K562 (cell line): ENCODE measurements around the gene METTL21C. TPM values are rescaled to one million over a fixed set of nuclear protein-coding genes. Genes with fewer than 3 reads are reported as not detected.
A peak's percentile ranks its signal among the peaks of the same experiment; 100 is the strongest.

Experiments
- ARID1B ChIP-seq: fragments of 450-650 bp; IDR thresholded peaks from 2 replicates; pipeline ENCODE4 v1.6.1; 2016; ENCODE audit warnings: antibody characterized with exemption, mild to moderate bottlenecking, inconsistent platforms
- ATF1 ChIP-seq, 2 experiments: fragments of 450-650 bp in 1 of 2; IDR thresholded peaks; 2 replicates each; pipeline ENCODE4 v1.6.1; 2016; ENCODE audit warnings: missing compliant biosample characterization in 1 of 2, missing genetic modification characterization in 1 of 2
- ATF7 ChIP-seq: fragments of 450-650 bp; IDR thresholded peaks from 2 replicates; pipeline ENCODE4 v1.7.1; 2014; ENCODE audit warnings: mild to moderate bottlenecking, moderate library complexity
- CC2D1A ChIP-seq: fragments of 450-650 bp; IDR thresholded peaks from 2 replicates; pipeline ENCODE4 v1.6.1; 2017; ENCODE audit warnings: mild to moderate bottlenecking
- CEBPG ChIP-seq, 3 experiments: fragments of 200-800 bp in 1 of 3; sonication (Bioruptor generic) in 1 of 3; sonication (generic) in 1 of 3; formaldehyde crosslinking in 1 of 3; IDR thresholded peaks in 2 of 3; conservative IDR thresholded peaks in 1 of 3; 2 replicates each; pipeline versions ENCODE4 v1.6.1 to v1.8.0; 2016 to 2022; ENCODE audit warnings: missing compliant biosample characterization in 2 of 3, missing genetic modification characterization in 2 of 3, mild to moderate bottlenecking in 1 of 3, missing genetic modification reagents in 1 of 3
- CHD2 ChIP-seq: IDR thresholded peaks from 2 replicates; pipeline ENCODE4 v1.6.1; 2011; ENCODE audit warnings: low read depth, low read length
- DPF2 ChIP-seq: fragments of 450-650 bp; IDR thresholded peaks from 2 replicates; pipeline ENCODE4 v1.6.1; 2016
- EP300 ChIP-seq: IDR thresholded peaks from 2 replicates; pipeline ENCODE4 v1.6.1; 2012; ENCODE audit warnings: low read length, improper control_type of control experiment
- EP400 ChIP-seq: fragments of 450-650 bp; IDR thresholded peaks from 2 replicates; pipeline ENCODE4 v1.6.1; 2017; ENCODE audit warnings: antibody characterized with exemption, mild to moderate bottlenecking, moderate library complexity
- HDAC3 ChIP-seq: fragments of 450-650 bp; IDR thresholded peaks from 2 replicates; pipeline ENCODE4 v1.6.1; 2018; ENCODE audit warnings: borderline replicate concordance, mild to moderate bottlenecking, moderate library complexity; ENCODE audit not compliant: partially characterized antibody
- NCOR1 ChIP-seq: fragments of 450-650 bp; IDR thresholded peaks from 2 replicates; pipeline ENCODE4 v1.6.1; 2016; ENCODE audit warnings: mild to moderate bottlenecking, moderate library complexity
- PML ChIP-seq: IDR thresholded peaks from 2 replicates; pipeline ENCODE4 v1.6.1; 2012; ENCODE audit warnings: low read length, inconsistent platforms
- SMARCC2 ChIP-seq: fragments of 450-650 bp; IDR thresholded peaks from 2 replicates; pipeline ENCODE4 v1.6.1; 2017; ENCODE audit warnings: antibody characterized with exemption, moderate library complexity, mild to moderate bottlenecking, low read depth
- TAL1 ChIP-seq: fragments of 450-650 bp; IDR thresholded peaks from 2 replicates; pipeline ENCODE4 v1.6.1; 2016; ENCODE audit warnings: mild to moderate bottlenecking
- TBL1XR1 ChIP-seq, 2 experiments: IDR thresholded peaks; 2 replicates each; pipeline ENCODE4 v1.6.1; 2012; ENCODE audit warnings: improper control_type of control experiment in 2 of 2, low read length in 2 of 2, mild to moderate bottlenecking in 1 of 2
- TRIM24 ChIP-seq, 2 experiments: fragments of 450-650 bp; IDR thresholded peaks; 2 replicates each; pipeline ENCODE4 v1.6.1; 2016
- ZNF764 ChIP-seq: fragments of 250-450 bp; sonication (Bioruptor Pico); IDR thresholded peaks from 2 replicates; pipeline ENCODE4 v1.4.0; 2020; ENCODE audit warnings: low read depth, mild to moderate bottlenecking, moderate library complexity
- polyA plus RNA-seq, 8 experiments: library from polyadenylated mRNA; depleted of rRNA in 4 of 8; stranded (reverse) in 5 of 8; unstranded in 3 of 8; fragments of >200 nt; fragmentation: Nextera tagmentation in 2 of 8; fragmentation: Illumina TruSeq in 1 of 8; extraction: Ambion mirVana in 2 of 8; extraction: Trizol in 1 of 8; gene quantifications; 2 replicates each; pipeline versions ENCODE4 v1.2.1 to v1.2.3, GENCODE V29; 2011 to 2014; ENCODE audit warnings: inconsistent platforms in 1 of 8, missing spikeins in 1 of 8
- total RNA-seq, 7 experiments: library from RNA; depleted of rRNA in 6 of 7; stranded (reverse); fragments of >200 nt in 6 of 7; fragmentation: Illumina TruSeq in 2 of 7; extraction: Trizol in 2 of 7; gene quantifications; 2 replicates each; pipeline versions ENCODE4 v1.2.1 to v1.2.3, GENCODE V29; 2011 to 2021; ENCODE audit warnings: low replicate concordance in 1 of 7
- TF ChIP-seq, protein P1 (sequence below): fragments of 450-650 bp; formaldehyde crosslinking; IDR thresholded peaks from 2 replicates; pipeline ENCODE4 v1.4.0; 2020; ENCODE audit warnings: mild to moderate bottlenecking, mixed read lengths
- TF ChIP-seq, protein P2 (sequence below), 2 experiments: IDR thresholded peaks in 1 of 2; conservative IDR thresholded peaks in 1 of 2; 2 replicates each; pipeline ENCODE4 v1.6.1; 2016; ENCODE audit warnings: low read depth in 2 of 2, mild to moderate bottlenecking in 1 of 2, missing compliant biosample characterization in 1 of 2, missing genetic modification characterization in 1 of 2, moderate library complexity in 1 of 2
- TF ChIP-seq, protein P3 (sequence below): fragments of 250-450 bp; sonication (Bioruptor Pico); IDR thresholded peaks from 2 replicates; pipeline ENCODE4 v1.5.0; 2021; ENCODE audit warnings: mild to moderate bottlenecking, borderline replicate concordance
- TF ChIP-seq, protein P4 (sequence below): fragments of 250-450 bp; sonication (Bioruptor Pico); IDR thresholded peaks from 2 replicates; pipeline ENCODE4 v1.8.0; 2022; ENCODE audit warnings: moderate library complexity, mild to moderate bottlenecking, inconsistent platforms

Gene METTL21C
- total and polyA plus RNA-seq, 9 of the 15 experiments (the other 6 are each of a cell fraction or from before 2014, with no cell fraction given), result not detected

DNA sequence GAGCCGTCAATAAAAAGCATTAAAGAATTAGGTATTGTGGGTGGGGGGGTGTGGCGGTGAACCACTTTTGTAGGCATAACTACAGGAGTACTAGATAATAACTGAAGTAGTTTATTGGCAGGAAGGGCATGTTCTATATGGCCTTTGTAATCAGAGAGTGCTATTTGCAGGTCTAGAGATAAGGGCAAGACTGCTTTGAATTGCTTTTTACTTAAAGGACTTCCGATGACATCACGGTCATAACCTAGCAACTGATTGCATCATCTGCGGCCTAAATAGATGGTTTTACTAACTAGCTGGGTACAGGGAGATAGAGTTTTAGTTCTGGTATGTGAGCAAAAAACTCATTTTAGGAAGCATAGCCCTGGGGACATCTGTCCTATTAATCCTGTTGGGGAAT is 24.7 kb downstream of the METTL21C start (continued):
- peak in 1 of 2 experiments; percentile 40; a peak in 1 of 4 replicates for TF ChIP-seq TBL1XR1 (IDR thresholded peaks at IDR 0.05; ENCODE audit: low read length in 2 of 2)
- no peak for TF ChIP-seq CHD2
- TF ChIP-seq HDAC3, result peak; percentile 77
- peak; percentile 24; the same call in 1 of the 2 replicates for TF ChIP-seq EP400
- TF ChIP-seq, protein P1, sequence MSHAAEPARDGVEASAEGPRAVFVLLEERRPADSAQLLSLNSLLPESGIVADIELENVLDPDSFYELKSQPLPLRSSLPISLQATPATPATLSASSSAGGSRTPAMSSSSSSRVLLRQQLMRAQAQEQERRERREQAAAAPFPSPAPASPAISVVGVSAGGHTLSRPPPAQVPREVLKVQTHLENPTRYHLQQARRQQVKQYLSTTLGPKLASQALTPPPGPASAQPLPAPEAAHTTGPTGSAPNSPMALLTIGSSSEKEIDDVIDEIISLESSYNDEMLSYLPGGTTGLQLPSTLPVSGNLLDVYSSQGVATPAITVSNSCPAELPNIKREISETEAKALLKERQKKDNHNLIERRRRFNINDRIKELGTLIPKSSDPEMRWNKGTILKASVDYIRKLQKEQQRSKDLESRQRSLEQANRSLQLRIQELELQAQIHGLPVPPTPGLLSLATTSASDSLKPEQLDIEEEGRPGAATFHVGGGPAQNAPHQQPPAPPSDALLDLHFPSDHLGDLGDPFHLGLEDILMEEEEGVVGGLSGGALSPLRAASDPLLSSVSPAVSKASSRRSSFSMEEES, result no peak
- no peak for TF ChIP-seq SMARCC2
- no peak for TF ChIP-seq CC2D1A
- peak; percentile 87 for TF ChIP-seq TAL1
- peak; percentile 61; the same call in 1 of the 2 replicates for TF ChIP-seq CEBPG (CRISPR knock-in tag; IDR thresholded peaks at IDR 0.05)
- peak; percentile 47 to 94 for TF ChIP-seq CEBPG (tag; conservative IDR thresholded peaks at IDR 0.05 in 1 of 2, IDR thresholded peaks at IDR 0.05 in 1 of 2)
- peak; percentile 97 for TF ChIP-seq ATF7
- no peak for TF ChIP-seq ATF1 (CRISPR knock-in tag; IDR thresholded peaks at IDR 0.05)
- TF ChIP-seq ATF1 (tag; IDR thresholded peaks at IDR 0.05), result peak; percentile 67
- TF ChIP-seq, protein P2, sequence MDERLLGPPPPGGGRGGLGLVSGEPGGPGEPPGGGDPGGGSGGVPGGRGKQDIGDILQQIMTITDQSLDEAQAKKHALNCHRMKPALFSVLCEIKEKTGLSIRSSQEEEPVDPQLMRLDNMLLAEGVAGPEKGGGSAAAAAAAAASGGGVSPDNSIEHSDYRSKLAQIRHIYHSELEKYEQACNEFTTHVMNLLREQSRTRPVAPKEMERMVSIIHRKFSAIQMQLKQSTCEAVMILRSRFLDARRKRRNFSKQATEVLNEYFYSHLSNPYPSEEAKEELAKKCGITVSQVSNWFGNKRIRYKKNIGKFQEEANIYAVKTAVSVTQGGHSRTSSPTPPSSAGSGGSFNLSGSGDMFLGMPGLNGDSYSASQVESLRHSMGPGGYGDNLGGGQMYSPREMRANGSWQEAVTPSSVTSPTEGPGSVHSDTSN (CRISPR knock-in tag; IDR thresholded peaks at IDR 0.05; ENCODE audit: low read depth), result no peak
- TF ChIP-seq, protein P2 (tag; conservative IDR thresholded peaks at IDR 0.05; ENCODE audit: low read depth), result no peak
- peak; percentile 60 for TF ChIP-seq PML
- TF ChIP-seq ZNF764, result no peak
- peak; percentile 89 for TF ChIP-seq ARID1B
- peak; percentile 72 for TF ChIP-seq NCOR1
- peak; percentile 64; the same call in 1 of the 2 replicates for TF ChIP-seq DPF2
- peak; percentile 54 to 67; a peak in 3 of 4 replicates for TF ChIP-seq TRIM24 (IDR thresholded peaks at IDR 0.05)
- TF ChIP-seq, protein P3, sequence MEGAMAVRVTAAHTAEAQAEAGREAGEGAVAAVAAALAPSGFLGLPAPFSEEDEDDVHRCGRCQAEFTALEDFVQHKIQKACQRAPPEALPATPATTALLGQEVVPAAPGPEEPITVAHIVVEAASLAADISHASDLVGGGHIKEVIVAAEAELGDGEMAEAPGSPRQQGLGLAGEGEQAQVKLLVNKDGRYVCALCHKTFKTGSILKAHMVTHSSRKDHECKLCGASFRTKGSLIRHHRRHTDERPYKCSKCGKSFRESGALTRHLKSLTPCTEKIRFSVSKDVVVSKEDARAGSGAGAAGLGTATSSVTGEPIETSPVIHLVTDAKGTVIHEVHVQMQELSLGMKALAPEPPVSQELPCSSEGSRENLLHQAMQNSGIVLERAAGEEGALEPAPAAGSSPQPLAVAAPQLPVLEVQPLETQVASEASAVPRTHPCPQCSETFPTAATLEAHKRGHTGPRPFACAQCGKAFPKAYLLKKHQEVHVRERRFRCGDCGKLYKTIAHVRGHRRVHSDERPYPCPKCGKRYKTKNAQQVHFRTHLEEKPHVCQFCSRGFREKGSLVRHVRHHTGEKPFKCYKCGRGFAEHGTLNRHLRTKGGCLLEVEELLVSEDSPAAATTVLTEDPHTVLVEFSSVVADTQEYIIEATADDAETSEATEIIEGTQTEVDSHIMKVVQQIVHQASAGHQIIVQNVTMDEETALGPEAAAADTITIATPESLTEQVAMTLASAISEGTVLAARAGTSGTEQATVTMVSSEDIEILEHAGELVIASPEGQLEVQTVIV (CRISPR knock-in tag), result no peak
- peak; percentile 56 for TF ChIP-seq EP300
- TF ChIP-seq, protein P4, sequence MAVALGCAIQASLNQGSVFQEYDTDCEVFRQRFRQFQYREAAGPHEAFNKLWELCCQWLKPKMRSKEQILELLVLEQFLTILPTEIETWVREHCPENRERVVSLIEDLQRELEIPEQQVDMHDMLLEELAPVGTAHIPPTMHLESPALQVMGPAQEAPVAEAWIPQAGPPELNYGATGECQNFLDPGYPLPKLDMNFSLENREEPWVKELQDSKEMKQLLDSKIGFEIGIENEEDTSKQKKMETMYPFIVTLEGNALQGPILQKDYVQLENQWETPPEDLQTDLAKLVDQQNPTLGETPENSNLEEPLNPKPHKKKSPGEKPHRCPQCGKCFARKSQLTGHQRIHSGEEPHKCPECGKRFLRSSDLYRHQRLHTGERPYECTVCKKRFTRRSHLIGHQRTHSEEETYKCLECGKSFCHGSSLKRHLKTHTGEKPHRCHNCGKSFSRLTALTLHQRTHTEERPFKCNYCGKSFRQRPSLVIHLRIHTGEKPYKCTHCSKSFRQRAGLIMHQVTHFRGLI (CRISPR knock-in tag), result no peak
